H9 (cell line): ENCODE results near the gene SMIM15. TPM values are rescaled to one million over a fixed set of nuclear protein-coding genes. Genes with fewer than 3 reads are reported as not detected.

Source experiments
- DNase-seq: peaks from one replicate; pipeline ENCODE4 v3.0.0-alpha.2; 2017
- H2AFZ ChIP-seq: one replicate; pipeline ENCODE4 v1.6.1; 2013; ENCODE audit warnings: mild to moderate bottlenecking, low read length, control low read depth, moderate library complexity
- H2AK5ac ChIP-seq: 2 replicates; pipeline ENCODE4 v1.6.1; 2013; ENCODE audit warnings: low read length, control low read depth, mixed read lengths; ENCODE audit not compliant: insufficient read length
- H2BK120ac ChIP-seq: one replicate; pipeline ENCODE4 v1.6.1; 2013; ENCODE audit warnings: low read depth, mild to moderate bottlenecking, low read length, control low read depth, inconsistent platforms; ENCODE audit not compliant: poor library complexity, severe bottlenecking
- H2BK12ac ChIP-seq: 2 replicates; pipeline ENCODE4 v1.6.1; 2013; ENCODE audit warnings: low read length, control low read depth, mixed read lengths, low read depth; ENCODE audit not compliant: insufficient read length
- H2BK15ac ChIP-seq: 2 replicates; pipeline ENCODE4 v1.6.1; 2013; ENCODE audit warnings: low read depth, low read length, control low read depth
- H2BK20ac ChIP-seq: one replicate; pipeline ENCODE4 v1.6.1; 2013; ENCODE audit warnings: low read depth, mild to moderate bottlenecking, low read length, control low read depth, inconsistent platforms; ENCODE audit not compliant: poor library complexity, severe bottlenecking
- H2BK5ac ChIP-seq: 2 replicates; pipeline ENCODE4 v1.6.1; 2013; ENCODE audit warnings: low read length, control low read depth, mixed read lengths; ENCODE audit not compliant: insufficient read length
- H3K14ac ChIP-seq: 2 replicates; pipeline ENCODE4 v1.6.1; 2013; ENCODE audit warnings: low read length, control low read depth; ENCODE audit not compliant: insufficient read depth
- H3K18ac ChIP-seq: 2 replicates; pipeline ENCODE4 v1.6.1; 2013; ENCODE audit warnings: low read depth, mild to moderate bottlenecking, mixed read lengths, low read length, control low read depth; ENCODE audit not compliant: insufficient read length
- H3K23ac ChIP-seq: 2 replicates; pipeline ENCODE4 v1.6.1; 2013; ENCODE audit warnings: low read length, control low read depth, mixed read lengths, low read depth; ENCODE audit not compliant: insufficient read length
- H3K23me2 ChIP-seq: 2 replicates; pipeline ENCODE4 v1.6.1; 2013; ENCODE audit warnings: low read depth, mild to moderate bottlenecking, mixed read lengths, low read length, control low read depth; ENCODE audit not compliant: insufficient read length, poor library complexity, severe bottlenecking
- H3K27ac ChIP-seq: 2 replicates; pipeline ENCODE4 v1.5.1; 2013; ENCODE audit warnings: low read length, control low read depth, mixed read lengths, low read depth; ENCODE audit not compliant: insufficient read length
- H3K27me3 ChIP-seq: 2 replicates; pipeline ENCODE4 v1.6.1; 2013; ENCODE audit warnings: low read length, control low read depth, inconsistent platforms; ENCODE audit not compliant: insufficient read depth
- H3K4ac ChIP-seq: 2 replicates; pipeline ENCODE4 v1.6.1; 2013; ENCODE audit warnings: low read depth, mild to moderate bottlenecking, control low read depth, inconsistent platforms, low read length, moderate library complexity
- H3K4me1 ChIP-seq: 2 replicates; pipeline ENCODE4 v1.6.1; 2013; ENCODE audit warnings: low read length, control low read depth, inconsistent platforms; ENCODE audit not compliant: insufficient read depth
- H3K4me2 ChIP-seq: 2 replicates; pipeline ENCODE4 v1.6.1; 2013; ENCODE audit warnings: low read length, control low read depth, mixed read lengths; ENCODE audit not compliant: insufficient read length, insufficient read depth
- H3K56ac ChIP-seq: 2 replicates; pipeline ENCODE4 v1.6.1; 2013; ENCODE audit warnings: low read depth, mild to moderate bottlenecking, mixed read lengths, low read length, control low read depth; ENCODE audit not compliant: insufficient read length
- H3K79me1 ChIP-seq: 2 replicates; pipeline ENCODE4 v1.6.1; 2013; ENCODE audit warnings: low read depth, mild to moderate bottlenecking, moderate library complexity, low read length, control low read depth, inconsistent platforms; ENCODE audit not compliant: insufficient read depth, poor library complexity, severe bottlenecking
- H3K79me2 ChIP-seq: 2 replicates; pipeline ENCODE4 v1.6.1; 2013; ENCODE audit warnings: low read length, control low read depth, inconsistent platforms; ENCODE audit not compliant: insufficient read depth
- H3K9ac ChIP-seq: 2 replicates; pipeline ENCODE4 v1.6.1; 2013; ENCODE audit warnings: low read length, control low read depth, mixed read lengths; ENCODE audit not compliant: insufficient read length; ENCODE audit errors: extremely low read depth
- H3K9me3 ChIP-seq: one replicate; pipeline ENCODE4 v1.6.1; 2013; ENCODE audit warnings: low read depth, low read length, inconsistent platforms; ENCODE audit not compliant: control insufficient read depth
- H3T11ph ChIP-seq: one replicate; pipeline ENCODE4 v1.6.1; 2013; ENCODE audit warnings: mild to moderate bottlenecking, low read length, control low read depth, inconsistent platforms
- H4K20me1 ChIP-seq: one replicate; pipeline ENCODE4 v1.6.1; 2013; ENCODE audit not compliant: control insufficient read depth, insufficient read length, insufficient read depth
- H4K5ac ChIP-seq: 2 replicates; pipeline ENCODE4 v1.6.1; 2013; ENCODE audit warnings: low read depth, mild to moderate bottlenecking, mixed read lengths, low read length, control low read depth; ENCODE audit not compliant: insufficient read length
- H4K8ac ChIP-seq: replicated peaks from 2 replicates; pipeline ENCODE4 v1.6.1; 2013; ENCODE audit warnings: low read length, control low read depth, mixed read lengths, low read depth; ENCODE audit not compliant: insufficient read length
- H4K91ac ChIP-seq: 2 replicates; pipeline ENCODE4 v1.6.1; 2013; ENCODE audit warnings: low read depth, mild to moderate bottlenecking, moderate library complexity, mixed read lengths, low read length, control low read depth; ENCODE audit not compliant: insufficient read length
- H3K27ac Mint-ChIP-seq, 3 experiments: 2 replicates in 2 of 3; 3 replicates in 1 of 3; pipeline ENCODE4 v1.8.0; 2020 to 2021; ENCODE audit warnings: mixed read lengths in 3 of 3, mild to moderate bottlenecking in 1 of 3, moderate library complexity in 1 of 3
- H3K27me3 Mint-ChIP-seq: 2 replicates; pipeline ENCODE4 v1.8.0; 2021; ENCODE audit warnings: low read depth, mild to moderate bottlenecking, moderate library complexity, mixed read lengths
- H3K36me3 Mint-ChIP-seq, 3 experiments: 2 replicates in 2 of 3; 3 replicates in 1 of 3; pipeline ENCODE4 v1.8.0; 2020 to 2021; ENCODE audit warnings: low read depth in 3 of 3, mixed read lengths in 3 of 3; ENCODE audit not compliant: insufficient read depth in 1 of 3
- H3K4me1 Mint-ChIP-seq, 2 experiments: 2 replicates each; pipeline ENCODE4 v1.8.0; 2020; ENCODE audit warnings: mixed read lengths in 2 of 2
- H3K4me3 Mint-ChIP-seq, 2 experiments: 2 replicates in 1 of 2; 3 replicates in 1 of 2; pipeline ENCODE4 v1.8.0; 2020 to 2021; ENCODE audit warnings: mild to moderate bottlenecking in 2 of 2, mixed read lengths in 2 of 2, moderate library complexity in 1 of 2
- H3K9me3 Mint-ChIP-seq, 2 experiments: 2 replicates in 1 of 2; 3 replicates in 1 of 2; pipeline ENCODE4 v1.8.0; 2020; ENCODE audit warnings: mild to moderate bottlenecking in 2 of 2, mixed read lengths in 2 of 2, moderate library complexity in 1 of 2
- WGBS: extraction: QIAGEN DNeasy Blood & Tissue Kit; methylation state at CpG from one replicate; pipeline ENCODE4 v1.1.7; 2013; ENCODE audit warnings: missing lambda C conversion rate, low lambda C conversion rate, mixed read lengths; ENCODE audit not compliant: insufficient read length; ENCODE audit errors: extremely low coverage; 5-methylcytosine and 5-hydroxymethylcytosine counted together
- total RNA-seq: library from RNA; stranded (reverse); gene quantifications from 2 replicates; pipeline ENCODE4 v1.2.1, GENCODE V29; 2021
- TF ChIP-seq, protein P1 (sequence below): fragments of 200-600 bp; sonication (generic); conservative IDR thresholded peaks from 3 replicates; pipeline ENCODE4 v1.8.0; 2021; ENCODE audit warnings: antibody characterized with exemption, mild to moderate bottlenecking

Gene SMIM15
- total RNA-seq, 1 experiment from 2014 or later, result 75.3 TPM

DNA sequence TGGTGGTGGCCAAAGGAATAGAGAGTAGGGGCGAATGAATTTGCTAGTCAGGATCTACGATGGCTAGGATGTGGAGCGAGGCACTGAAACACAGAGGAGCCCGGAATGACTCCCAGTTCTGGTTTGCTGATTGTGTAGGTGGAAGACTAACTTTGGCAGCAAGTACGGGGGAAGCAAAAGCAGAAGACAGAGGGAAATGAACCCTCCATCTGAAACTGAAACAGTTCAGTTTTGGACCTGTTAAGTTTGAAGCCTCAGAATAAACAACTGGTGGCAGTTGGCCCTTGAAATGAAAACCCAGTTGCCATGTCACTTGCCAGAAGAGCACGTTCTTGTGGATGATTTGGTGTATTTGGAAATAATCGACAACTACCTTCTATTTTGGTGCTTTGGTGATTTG is 15.4 kb upstream of the SMIM15 start:
- no peaks in the 10 kb centered on the region for H4K20me1 ChIP-seq
- H3K27ac ChIP-seq, result no peak overlapping the region
- H3K4me3 Mint-ChIP-seq, result no peak overlapping the region

More for the DNA sequence above, 15.4 kb upstream of the SMIM15 start:
- no peak overlapping the region for H2BK12ac ChIP-seq
- no peak overlapping the region for H4K8ac ChIP-seq
- TF ChIP-seq, protein P1, sequence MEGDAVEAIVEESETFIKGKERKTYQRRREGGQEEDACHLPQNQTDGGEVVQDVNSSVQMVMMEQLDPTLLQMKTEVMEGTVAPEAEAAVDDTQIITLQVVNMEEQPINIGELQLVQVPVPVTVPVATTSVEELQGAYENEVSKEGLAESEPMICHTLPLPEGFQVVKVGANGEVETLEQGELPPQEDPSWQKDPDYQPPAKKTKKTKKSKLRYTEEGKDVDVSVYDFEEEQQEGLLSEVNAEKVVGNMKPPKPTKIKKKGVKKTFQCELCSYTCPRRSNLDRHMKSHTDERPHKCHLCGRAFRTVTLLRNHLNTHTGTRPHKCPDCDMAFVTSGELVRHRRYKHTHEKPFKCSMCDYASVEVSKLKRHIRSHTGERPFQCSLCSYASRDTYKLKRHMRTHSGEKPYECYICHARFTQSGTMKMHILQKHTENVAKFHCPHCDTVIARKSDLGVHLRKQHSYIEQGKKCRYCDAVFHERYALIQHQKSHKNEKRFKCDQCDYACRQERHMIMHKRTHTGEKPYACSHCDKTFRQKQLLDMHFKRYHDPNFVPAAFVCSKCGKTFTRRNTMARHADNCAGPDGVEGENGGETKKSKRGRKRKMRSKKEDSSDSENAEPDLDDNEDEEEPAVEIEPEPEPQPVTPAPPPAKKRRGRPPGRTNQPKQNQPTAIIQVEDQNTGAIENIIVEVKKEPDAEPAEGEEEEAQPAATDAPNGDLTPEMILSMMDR, result no peak
- no peak overlapping the region for H2AK5ac ChIP-seq
- Mint-ChIP-seq H3K4me1 (no peaks in the 10 kb centered on the region), H3K9me3 (no peaks in the 10 kb centered on the region), H3K27ac (no peak overlapping the region), H3K36me3 (no peaks in the 10 kb centered on the region), H3K27me3 (no peaks in the 10 kb centered on the region)
- H3K79me2 ChIP-seq, result no peaks in the 10 kb centered on the region
- no peaks in the 10 kb centered on the region for H3K79me1 ChIP-seq
- no peak overlapping the region for H3K4ac ChIP-seq
- no peak overlapping the region for H2BK20ac ChIP-seq
- no peak overlapping the region for H2BK120ac ChIP-seq
- H3K27me3 ChIP-seq, result no peaks in the 10 kb centered on the region
- no peak overlapping the region for H3K23ac ChIP-seq
- H2BK5ac ChIP-seq, result no peak overlapping the region
- no peak for DNase-seq
- H3K14ac ChIP-seq, result no peak overlapping the region
- no peak overlapping the region for H2BK15ac ChIP-seq
- no peak overlapping the region for H4K91ac ChIP-seq
- H3K9ac ChIP-seq, result no peak overlapping the region
- H3K18ac ChIP-seq, result no peak overlapping the region
- H3K9me3 ChIP-seq, result no peaks in the 10 kb centered on the region
- H3K56ac ChIP-seq, result no peak overlapping the region
- WGBS, result no CpG with 5 or more reads among the region's 7 CpGs
- no peak overlapping the region for H2AFZ ChIP-seq
- H3K23me2 ChIP-seq, result no peaks in the 10 kb centered on the region
- H3K4me2 ChIP-seq, result no peak overlapping the region
- H3K4me1 ChIP-seq, result no peaks in the 10 kb centered on the region
- no peak overlapping the region for H4K5ac ChIP-seq
- no peak overlapping the region for H3T11ph ChIP-seq
